Hematopoietic multipotent progenitor cell (in vitro differentiated cells): ENCODE results near the gene RAP1A. TPM values are rescaled to one million over a fixed set of nuclear protein-coding genes. Genes with fewer than 3 reads are reported as not detected.
"Not testable (repeated sequence)": the region's sequence is repeated elsewhere in the genome, so short reads cannot be mapped to it uniquely, and the experiment has no call there.

Source experiments
- DNase-seq, 3 donors: peaks; one replicate each; pipeline ENCODE4 v3.0.0-alpha.2; 2011 to 2015; ENCODE audit warnings: low read depth in 2 of 3, low spot score in 2 of 3
- total RNA-seq: library from RNA; depleted of rRNA; stranded (reverse); fragments of >200 nt; gene quantifications from one replicate; pipeline ENCODE4 v1.2.3, GENCODE V29; 2012

RAP1A gene
- total RNA-seq, 1 donor, result 6.7 TPM

- DNase-seq, result no peak
These were observed 114.8 kb downstream of the RAP1A start for GRCh38 chr1:111734426-111734825.

GRCh38 chr1:111734856-111735255 is 115.3 kb downstream of the RAP1A start:
- no peak for DNase-seq

GRCh38 chr1:111735321-111735720 is 115.7 kb downstream of the RAP1A start:
- no peak for DNase-seq

- no peak for DNase-seq
These were observed 116.4 kb downstream of the RAP1A start for GRCh38 chr1:111735858-111736544.

- DNase-seq, result no peak
These were observed 117.1 kb downstream of the RAP1A start for GRCh38 chr1:111736548-111737215.

- DNase-seq, result no peak
These were observed 117.9 kb downstream of the RAP1A start for GRCh38 chr1:111737216-111738132.

- DNase-seq, result no peak
These were observed 118.5 kb downstream of the RAP1A start for GRCh38 chr1:111738133-111738435.

GRCh38 chr1:111738436-111739193 is 119.0 kb downstream of the RAP1A start:
- DNase-seq, result peak; percentile 23 to 62 (median 52)

- peak; percentile 30 to 86 (median 74) for DNase-seq
These were observed 119.8 kb downstream of the RAP1A start, which contains the start of gene INKA2 for GRCh38 chr1:111739194-111739924. INKA2 (minus strand) TSS chr1:111739395; CDS start chr1:111739242, 153 bp downstream.

GRCh38 chr1:111739925-111740765 is 120.6 kb downstream of the RAP1A start:
- DNase-seq, result peak in 2 of 3 donors; percentile 41 to 51

- DNase-seq, result not testable (repeated sequence)
These were observed 122.7 kb downstream of the RAP1A start for GRCh38 chr1:111742292-111742691.

GRCh38 chr1:111742938-111743549 is 123.5 kb downstream of the RAP1A start:
- peak in 2 of 3 donors; percentile 60 to 67 for DNase-seq

GRCh38 chr1:111743679-111744101 is 124.1 kb downstream of the RAP1A start:
- DNase-seq, result peak in 2 of 3 donors; percentile 49 to 67

GRCh38 chr1:111745675-111746613 is 126.4 kb downstream of the RAP1A start:
- no peak for DNase-seq

- no peak for DNase-seq
These were observed 127.0 kb downstream of the RAP1A start for GRCh38 chr1:111746614-111746999.

GRCh38 chr1:111747282-111747734 is 127.7 kb downstream of the RAP1A start:
- DNase-seq, result peak; percentile 33 to 71 (median 61)

GRCh38 chr1:111747947-111748346 is 128.4 kb downstream of the RAP1A start:
- no peak for DNase-seq
